ENCODE measurements around the gene ZBED2. TPM values are rescaled to one million over a fixed set of nuclear protein-coding genes. Genes with fewer than 3 reads are reported as not detected.
"Not testable (repeated sequence)": the region's sequence is repeated elsewhere in the genome, so short reads cannot be mapped to it uniquely, and the experiment has no call there.

Gene ZBED2
- total RNA-seq, 4 donors from 2014 or later = 2.3 to 4.5 (median 3.8) TPM; not detected in 1

DNA sequence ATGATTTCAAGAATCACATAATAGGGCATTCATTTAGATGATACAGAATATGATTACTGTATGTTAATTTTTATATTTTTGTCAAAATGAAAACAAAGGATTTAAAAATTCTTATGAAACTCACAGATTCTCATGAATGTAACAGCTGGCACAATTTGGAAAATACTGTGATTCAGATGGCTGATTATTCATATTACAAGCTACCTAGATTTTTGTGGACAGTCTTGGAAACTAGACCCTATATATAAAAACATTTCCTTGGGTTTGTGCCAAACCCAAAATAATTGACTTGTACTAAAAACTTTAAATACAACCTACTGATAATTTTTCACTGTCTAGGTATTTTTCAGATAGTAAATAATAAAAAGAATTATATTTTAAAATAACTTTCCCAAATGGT is 26.2 kb downstream of the ZBED2 start:
- no peak overlapping the region for H3K4me3 ChIP-seq

DNA sequence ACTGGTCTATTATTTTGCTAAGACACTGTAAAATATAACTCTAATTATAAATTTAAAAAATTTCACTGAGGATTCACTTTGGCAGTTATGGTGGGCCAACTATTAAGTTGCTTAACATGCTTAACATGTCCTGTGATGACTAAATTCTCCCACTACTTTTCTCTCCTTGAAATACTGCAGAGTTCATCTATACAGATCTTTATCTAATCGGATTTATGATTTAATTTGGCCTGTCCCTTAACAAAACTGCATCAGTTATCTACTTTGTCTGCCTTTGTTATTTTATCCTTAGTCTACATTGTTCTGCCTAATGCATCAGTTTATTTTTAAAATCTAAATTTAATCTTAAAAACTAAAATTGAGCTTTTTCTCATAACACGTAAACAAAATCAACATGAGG is 26.8 kb downstream of the ZBED2 start:
- TF ChIP-seq POLR2A (IDR thresholded peaks at IDR 0.05) (no peak), POLR2AphosphoS5 (IDR thresholded peaks at IDR 0.05) (no peak), EP300 (IDR thresholded peaks at IDR 0.05) (no peak)
- TF ChIP-seq, protein P1, sequence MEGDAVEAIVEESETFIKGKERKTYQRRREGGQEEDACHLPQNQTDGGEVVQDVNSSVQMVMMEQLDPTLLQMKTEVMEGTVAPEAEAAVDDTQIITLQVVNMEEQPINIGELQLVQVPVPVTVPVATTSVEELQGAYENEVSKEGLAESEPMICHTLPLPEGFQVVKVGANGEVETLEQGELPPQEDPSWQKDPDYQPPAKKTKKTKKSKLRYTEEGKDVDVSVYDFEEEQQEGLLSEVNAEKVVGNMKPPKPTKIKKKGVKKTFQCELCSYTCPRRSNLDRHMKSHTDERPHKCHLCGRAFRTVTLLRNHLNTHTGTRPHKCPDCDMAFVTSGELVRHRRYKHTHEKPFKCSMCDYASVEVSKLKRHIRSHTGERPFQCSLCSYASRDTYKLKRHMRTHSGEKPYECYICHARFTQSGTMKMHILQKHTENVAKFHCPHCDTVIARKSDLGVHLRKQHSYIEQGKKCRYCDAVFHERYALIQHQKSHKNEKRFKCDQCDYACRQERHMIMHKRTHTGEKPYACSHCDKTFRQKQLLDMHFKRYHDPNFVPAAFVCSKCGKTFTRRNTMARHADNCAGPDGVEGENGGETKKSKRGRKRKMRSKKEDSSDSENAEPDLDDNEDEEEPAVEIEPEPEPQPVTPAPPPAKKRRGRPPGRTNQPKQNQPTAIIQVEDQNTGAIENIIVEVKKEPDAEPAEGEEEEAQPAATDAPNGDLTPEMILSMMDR (IDR thresholded peaks at IDR 0.05) = no peak
- WGBS = 86% methylated on average over 2 of the region's 2 CpGs

More for the DNA sequence above, 26.2 kb downstream of the ZBED2 start:
- Histone ChIP-seq H3K4me1 (no peaks in the 10 kb centered on the region), H3K27ac (no peak overlapping the region), H3K9me3 (no peaks in the 10 kb centered on the region), H3K36me3 (no peaks in the 10 kb centered on the region), H3K27me3 (no peaks in the 10 kb centered on the region)
- no peak for TF ChIP-seq EP300 (IDR thresholded peaks at IDR 0.05)
- TF ChIP-seq POLR2A (IDR thresholded peaks at IDR 0.05) = no peak
- TF ChIP-seq POLR2AphosphoS5 (IDR thresholded peaks at IDR 0.05) = no peak
- TF ChIP-seq, protein P1 (IDR thresholded peaks at IDR 0.05) = no peak
- DNase-seq (ENCODE audit: low spot score in 2 of 2) = no peak

DNA sequence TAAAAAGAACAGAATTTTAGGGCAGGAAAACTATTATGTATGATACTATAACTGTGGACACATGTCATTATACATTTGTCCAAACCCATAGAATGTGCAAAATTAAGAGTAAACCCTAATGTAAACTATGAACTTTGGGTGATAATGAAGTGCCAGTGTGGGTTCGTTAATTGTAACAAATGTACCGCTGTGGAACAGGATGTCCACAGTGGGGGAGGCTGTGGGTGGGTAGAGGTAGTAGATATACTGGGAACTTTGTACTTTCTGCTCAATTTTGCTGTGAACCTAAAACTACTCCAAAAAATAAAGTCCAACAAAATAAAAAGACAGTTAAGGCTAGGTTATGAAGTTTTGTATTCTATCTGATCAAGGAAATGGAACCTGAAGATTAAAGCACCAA is 28.3 kb downstream of the ZBED2 start:
- no peaks in the 10 kb centered on the region for H3K27me3 ChIP-seq
- no peak overlapping the region for H3K27ac ChIP-seq
- no peak for DNase-seq (ENCODE audit: low spot score in 2 of 2)
- H3K4me3 ChIP-seq = no peak overlapping the region
- H3K9me3 ChIP-seq = no peaks in the 10 kb centered on the region
- no peaks in the 10 kb centered on the region for H3K36me3 ChIP-seq
- TF ChIP-seq, protein P1 (IDR thresholded peaks at IDR 0.05) = no peak
- no peak for TF ChIP-seq EP300 (IDR thresholded peaks at IDR 0.05)
- TF ChIP-seq POLR2AphosphoS5 (IDR thresholded peaks at IDR 0.05) = no peak
- no peak for TF ChIP-seq POLR2A (IDR thresholded peaks at IDR 0.05)
- 84% methylated on average over 2 of the region's 2 CpGs for WGBS
- no peaks in the 10 kb centered on the region for H3K4me1 ChIP-seq

More for the DNA sequence above, 26.8 kb downstream of the ZBED2 start:
- Histone ChIP-seq H3K4me1 (no peaks in the 10 kb centered on the region), H3K27me3 (no peaks in the 10 kb centered on the region), H3K27ac (no peak overlapping the region), H3K4me3 (no peak overlapping the region), H3K36me3 (no peaks in the 10 kb centered on the region), H3K9me3 (no peaks in the 10 kb centered on the region)
- no peak for DNase-seq (ENCODE audit: low spot score in 2 of 2)

DNA sequence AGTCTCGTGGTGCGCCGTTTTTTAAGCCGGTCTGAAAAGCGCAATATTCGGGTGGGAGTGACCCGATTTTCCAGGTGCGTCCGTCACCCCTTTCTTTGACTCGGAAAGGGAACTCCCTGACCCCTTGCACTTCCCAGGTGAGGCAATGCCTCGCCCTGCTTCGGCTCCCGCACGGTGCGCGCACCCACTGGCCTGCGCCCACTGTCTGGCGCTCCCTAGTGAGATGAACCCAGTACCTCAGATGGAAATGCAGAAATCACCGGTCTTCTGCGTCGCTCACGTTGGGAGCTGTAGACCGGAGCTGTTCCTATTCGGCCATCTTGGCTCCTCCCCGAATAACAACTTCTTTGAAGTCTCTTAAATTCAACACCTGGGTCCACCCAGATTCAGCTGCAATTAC is 33.2 kb downstream of the ZBED2 start:
- not testable (repeated sequence) for H3K27me3 ChIP-seq; H3K9me3 ChIP-seq; H3K4me3 ChIP-seq; H3K4me1 ChIP-seq; DNase-seq (ENCODE audit: low spot score in 2 of 2); H3K27ac ChIP-seq; H3K36me3 ChIP-seq
- 97% methylated on average over 15 of the region's 25 CpGs for WGBS

DNA sequence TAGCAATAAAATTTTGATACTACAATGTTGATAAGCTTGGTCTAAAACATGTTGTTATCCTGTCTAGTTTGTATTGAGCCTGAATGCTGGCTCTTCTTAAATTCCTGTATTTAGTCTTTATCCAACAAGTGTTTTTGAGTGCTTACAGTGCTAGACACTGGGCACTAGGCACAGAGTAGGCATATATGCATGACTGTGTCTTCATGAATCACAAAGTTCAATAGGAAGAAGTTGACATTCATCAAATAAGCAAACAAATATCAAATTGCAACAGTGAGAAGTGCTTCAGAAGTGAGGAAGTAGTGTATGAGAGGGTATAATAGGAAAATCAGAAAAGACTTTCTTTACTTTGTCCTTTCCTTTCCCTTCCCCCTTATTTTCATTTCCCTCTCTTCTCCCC is 46.4 kb downstream of the ZBED2 start:
- Histone ChIP-seq H3K27me3 (no peaks in the 10 kb centered on the region), H3K4me1 (no peaks in the 10 kb centered on the region), H3K4me3 (no peak overlapping the region), H3K27ac (no peak overlapping the region), H3K9me3 (no peaks in the 10 kb centered on the region), H3K36me3 (no peaks in the 10 kb centered on the region)
- DNase-seq (ENCODE audit: low spot score in 2 of 2) = no peak
- no peak for TF ChIP-seq EP300 (IDR thresholded peaks at IDR 0.05)
- TF ChIP-seq POLR2AphosphoS5 (IDR thresholded peaks at IDR 0.05) = no peak
- TF ChIP-seq POLR2A (IDR thresholded peaks at IDR 0.05) = no peak
- TF ChIP-seq, protein P1 (IDR thresholded peaks at IDR 0.05) = no peak

DNA sequence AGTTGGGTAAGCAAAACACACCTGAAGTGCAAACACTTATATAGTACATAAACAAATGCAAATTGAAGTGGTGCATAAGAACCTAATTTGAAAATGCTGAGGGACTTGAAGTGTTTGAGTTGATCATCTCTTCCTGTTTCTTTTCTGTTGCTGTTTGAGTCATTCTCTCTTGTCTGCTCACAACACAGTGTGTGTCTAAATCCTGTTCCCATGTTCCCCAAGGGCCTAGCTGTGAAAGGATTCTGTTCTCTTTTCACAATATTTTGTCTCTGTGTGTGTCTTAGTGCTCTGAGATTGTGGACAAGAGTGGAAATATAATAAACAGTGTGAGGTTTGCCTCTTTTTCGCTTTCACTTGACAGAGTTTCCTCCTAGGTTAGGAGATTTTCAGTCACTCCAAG is 47.1 kb downstream of the ZBED2 start:
- Histone ChIP-seq H3K27me3 (no peaks in the 10 kb centered on the region), H3K4me1 (no peaks in the 10 kb centered on the region), H3K36me3 (no peaks in the 10 kb centered on the region), H3K9me3 (no peaks in the 10 kb centered on the region), H3K4me3 (no peak overlapping the region), H3K27ac (no peak overlapping the region)
- DNase-seq (ENCODE audit: low spot score in 2 of 2) = no peak
- TF ChIP-seq, protein P1 (IDR thresholded peaks at IDR 0.05) = no peak
- TF ChIP-seq EP300 (IDR thresholded peaks at IDR 0.05) (no peak), POLR2AphosphoS5 (IDR thresholded peaks at IDR 0.05) (no peak), POLR2A (IDR thresholded peaks at IDR 0.05) (no peak)
- WGBS = 100% methylated on average over 1 of the region's 1 CpG
